Cardiac muscle cell (in vitro differentiated cells and primary cell): ENCODE results near the gene VPS16. TPM values are rescaled to one million over a fixed set of nuclear protein-coding genes. Genes with fewer than 3 reads are reported as not detected.
"Not testable (repeated sequence)": the region's sequence is repeated elsewhere in the genome, so short reads cannot be mapped to it uniquely, and the experiment has no call there.

Source experiments
- DNase-seq, 2 donors: peaks; one replicate each; pipeline versions ENCODE4 v3.0.0 to v3.0.0-alpha.2; 2010 to 2017; ENCODE audit warnings: low read depth in 1 of 2, low spot score in 1 of 2
- H3K27ac ChIP-seq: fragments of 200-600 bp; sonication (generic); 2 replicates; pipeline ENCODE4 v1.5.1; 2016
- H3K27me3 ChIP-seq: fragments of 200-600 bp; sonication (generic); 2 replicates; pipeline ENCODE4 v1.6.0; 2016; ENCODE audit warnings: control low read depth
- H3K36me3 ChIP-seq: fragments of 200-600 bp; sonication (generic); 2 replicates; pipeline ENCODE4 v1.5.1; 2016; ENCODE audit warnings: control low read depth
- H3K4me1 ChIP-seq: fragments of 200-600 bp; sonication (generic); 2 replicates; pipeline ENCODE4 v1.8.1; 2017; ENCODE audit warnings: low read depth, mild to moderate bottlenecking, mixed run types
- H3K4me3 ChIP-seq: fragments of 200-600 bp; sonication (generic); 2 replicates; pipeline ENCODE4 v1.5.1; 2016; ENCODE audit warnings: mild to moderate bottlenecking
- H3K9me3 ChIP-seq: fragments of 200-600 bp; sonication (generic); 2 replicates; pipeline ENCODE4 v1.5.1; 2017; ENCODE audit warnings: low read depth, mild to moderate bottlenecking, control low read depth
- CTCF ChIP-seq: IDR thresholded peaks from 2 replicates; pipeline ENCODE4 v1.5.1; 2012; ENCODE audit warnings: low read depth, mild to moderate bottlenecking, low read length
- polyA plus RNA-seq: library from polyadenylated mRNA; unstranded; fragments of >200 nt; fragmentation: Nextera tagmentation; extraction: Ambion mirVana; gene quantifications from 2 replicates; pipeline ENCODE4 v1.2.1, GENCODE V29; 2016
- total RNA-seq: library from RNA; depleted of rRNA; stranded (reverse); fragments of >200 nt; gene quantifications from 2 replicates; pipeline ENCODE4 v1.2.3, GENCODE V29; 2016

VPS16 gene
- total and polyA plus RNA-seq, 2 experiments from 2014 or later: 44.5 to 49.1 TPM

DNA sequence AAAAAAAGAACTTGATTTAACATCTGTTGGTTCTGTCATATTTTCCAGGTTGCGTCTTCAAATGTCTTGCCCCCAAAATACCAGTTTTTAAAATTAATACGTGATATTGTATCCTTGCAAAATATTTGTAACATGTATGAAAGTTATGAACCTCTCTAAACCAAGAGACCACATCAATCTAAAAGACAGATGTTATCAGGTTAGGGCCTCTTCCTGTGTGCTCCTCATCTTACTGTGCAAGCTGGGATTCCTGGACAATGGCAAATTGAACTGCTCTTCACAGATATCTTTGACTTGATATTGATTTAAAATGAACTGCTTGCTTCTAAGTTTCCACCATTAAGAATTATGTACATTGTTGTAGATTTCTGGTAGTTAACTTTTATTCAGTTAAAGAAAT is 14.8 kb upstream of the VPS16 start:
- Histone ChIP-seq H3K27me3 (peaks cover 56% of the 10 kb centered on the region), H3K27ac (no peak overlapping the region), H3K36me3 (no peaks in the 10 kb centered on the region), H3K9me3 (no peaks in the 10 kb centered on the region), H3K4me3 (no peak overlapping the region), H3K4me1 (no peaks in the 10 kb centered on the region)
- TF ChIP-seq CTCF: no peak
- no peak for DNase-seq

- Histone ChIP-seq H3K27me3 (peaks cover 47% of the 10 kb centered on the region), H3K27ac (no peak overlapping the region), H3K4me1 (no peaks in the 10 kb centered on the region), H3K36me3 (no peaks in the 10 kb centered on the region), H3K9me3 (no peaks in the 10 kb centered on the region), H3K4me3 (no peak overlapping the region)
- no peak for TF ChIP-seq CTCF
- no peak for DNase-seq
Measured at GRCh38 chr20:2826655-2827054, 13.9 kb upstream of the VPS16 start.

DNA sequence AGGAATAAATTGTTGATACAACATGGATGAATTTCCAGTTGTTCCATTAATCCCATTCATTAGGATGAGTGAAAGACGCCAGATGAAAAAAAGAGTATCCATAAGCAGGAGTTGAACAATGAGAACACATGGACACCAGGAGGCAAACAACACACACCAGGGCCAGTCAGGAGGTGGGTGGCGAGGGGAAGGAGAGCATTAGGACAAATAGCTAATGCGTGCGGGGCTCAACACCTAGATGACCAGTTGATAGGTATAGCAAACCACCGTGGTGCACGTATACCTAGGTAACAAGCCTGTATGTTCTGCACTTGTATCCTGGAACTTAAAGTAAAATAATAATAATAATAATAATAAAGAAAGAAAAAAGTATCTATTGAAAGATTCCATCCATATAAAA is 11.2 kb upstream of the VPS16 start:
- DNase-seq: no peak
- Histone ChIP-seq H3K9me3 (no peaks in the 10 kb centered on the region), H3K36me3 (no peaks in the 10 kb centered on the region), H3K4me3 (no peak overlapping the region), H3K4me1 (no peaks in the 10 kb centered on the region), H3K27me3 (peaks cover 40% of the 10 kb centered on the region), H3K27ac (no peak overlapping the region)
- no peak for TF ChIP-seq CTCF

GRCh38 chr20:2831206-2831605 is 9.3 kb upstream of the VPS16 start:
- peaks cover 34% of the 10 kb centered on the region for H3K27me3 ChIP-seq
- not testable (repeated sequence) for H3K4me1 ChIP-seq, H3K27ac ChIP-seq, DNase-seq, H3K9me3 ChIP-seq, H3K36me3 ChIP-seq, H3K4me3 ChIP-seq

DNA sequence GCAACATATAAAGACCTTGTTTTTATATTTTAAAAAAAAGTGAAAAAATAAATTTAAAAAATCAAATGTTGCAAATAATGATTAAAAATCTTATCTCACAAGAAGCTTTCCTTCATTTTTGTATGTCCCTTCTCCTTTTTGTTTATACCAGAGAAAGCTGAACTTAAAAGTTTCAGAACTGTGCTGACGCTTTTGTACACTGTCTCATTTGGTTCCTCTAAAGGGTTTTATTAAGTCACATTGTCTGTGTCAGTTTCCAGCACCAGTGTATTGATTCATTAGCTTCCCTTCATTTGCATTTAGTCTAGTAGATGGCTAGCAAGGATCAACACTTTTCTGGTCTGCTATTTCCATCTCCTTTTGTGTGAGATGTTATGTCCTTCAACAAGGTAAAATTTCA is 6.8 kb upstream of the VPS16 start:
- no peaks in the 10 kb centered on the region for H3K4me1 ChIP-seq
- no peak overlapping the region for H3K4me3 ChIP-seq
- no peak for TF ChIP-seq CTCF
- no peak for DNase-seq
- no peaks in the 10 kb centered on the region for H3K9me3 ChIP-seq
- H3K36me3 ChIP-seq: peaks cover 2% of the 10 kb centered on the region
- H3K27me3 ChIP-seq: peaks cover 8% of the 10 kb centered on the region
- H3K27ac ChIP-seq: no peak overlapping the region

GRCh38 chr20:2834401-2835110 is 6.0 kb upstream of the VPS16 start:
- TF ChIP-seq CTCF: no peak
- Histone ChIP-seq H3K4me3 (no peak overlapping the region), H3K9me3 (no peaks in the 10 kb centered on the region), H3K27ac (no peak overlapping the region), H3K4me1 (no peaks in the 10 kb centered on the region), H3K27me3 (peaks cover under 1% of the 10 kb centered on the region), H3K36me3 (peaks cover 2% of the 10 kb centered on the region)
- no peak for DNase-seq
